HL-60 (cell line): Measurements from ENCODE around the gene SPATA22.

Experiments
- CTCF ChIP-seq: IDR thresholded peaks from one replicate; pipeline ENCODE4 v1.5.1; 2011; ENCODE audit warnings: low read length, control low read depth, inconsistent platforms; ENCODE audit not compliant: insufficient read depth
- POLR2AphosphoS5 ChIP-seq: IDR thresholded peaks from 2 replicates; pipeline ENCODE4 v1.6.1; 2012; ENCODE audit warnings: low read depth
- REST ChIP-seq: IDR thresholded peaks from 2 replicates; pipeline ENCODE4 v1.6.1; 2012; ENCODE audit warnings: low read depth; ENCODE audit not compliant: insufficient replicate concordance

- no peak for TF ChIP-seq CTCF
- TF ChIP-seq POLR2AphosphoS5: no peak
- no peak for TF ChIP-seq REST
Observed at GRCh38 chr17:3497101-3497500, 25.5 kb upstream of the SPATA22 start.
